WTC11 (cell line): ENCODE results near the gene TYW1B.
"Not testable (repeated sequence)": the region's sequence is repeated elsewhere in the genome, so short reads cannot be mapped to it uniquely, and the experiment has no call there.

ENCODE experiments used
- EMX1 ChIP-seq: fragments of 250-450 bp; sonication (Bioruptor Pico); IDR thresholded peaks from 2 replicates; pipeline ENCODE4 v1.8.0; 2021; ENCODE audit warnings: mild to moderate bottlenecking
- ETV6 ChIP-seq: sonication (generic); formaldehyde crosslinking; IDR thresholded peaks from 2 replicates; pipeline ENCODE4 v1.8.1; 2022; ENCODE audit warnings: mild to moderate bottlenecking, missing genetic modification reagents
- MXD4 ChIP-seq: fragments of 250-450 bp; sonication (Bioruptor Pico); IDR thresholded peaks from 2 replicates; pipeline ENCODE4 v1.8.0; 2021; ENCODE audit warnings: mild to moderate bottlenecking, moderate library complexity, borderline replicate concordance
- SP1 ChIP-seq: sonication (generic); formaldehyde crosslinking; conservative IDR thresholded peaks from 2 replicates; pipeline ENCODE4 v1.8.1; 2022; ENCODE audit warnings: missing genetic modification reagents
- TEAD4 ChIP-seq: sonication (generic); formaldehyde crosslinking; IDR thresholded peaks from 2 replicates; pipeline ENCODE4 v1.8.0; 2022; ENCODE audit warnings: mild to moderate bottlenecking, missing genetic modification reagents
- ZNF232 ChIP-seq: sonication (generic); formaldehyde crosslinking; IDR thresholded peaks from 2 replicates; pipeline ENCODE4 v1.8.0; 2022; ENCODE audit warnings: mild to moderate bottlenecking, missing genetic modification reagents
- ZNF281 ChIP-seq: sonication (generic); formaldehyde crosslinking; IDR thresholded peaks from 2 replicates; pipeline ENCODE4 v1.8.0; 2023; ENCODE audit warnings: mild to moderate bottlenecking, missing genetic modification reagents
- TF ChIP-seq, protein P1 (sequence below): fragments of 200-600 bp; IDR thresholded peaks from 2 replicates; pipeline ENCODE4 v1.8.0; 2022; ENCODE audit warnings: antibody characterized with exemption
- TF ChIP-seq, protein P2 (sequence below): sonication (generic); formaldehyde crosslinking; IDR thresholded peaks from 2 replicates; pipeline ENCODE4 v1.8.1; 2023; ENCODE audit warnings: mild to moderate bottlenecking, missing genetic modification reagents
- TF ChIP-seq, protein P3 (sequence below): fragments of 250-450 bp; sonication (Bioruptor Pico); IDR thresholded peaks from 2 replicates; pipeline ENCODE4 v2.1.2; 2022; ENCODE audit warnings: mild to moderate bottlenecking, moderate library complexity

GRCh38 chr7:72556733-72557132 lies 271.3 kb downstream of the TYW1B start:
- not testable (repeated sequence) for TF ChIP-seq EMX1 (CRISPR knock-in tag); SP1; ZNF281 (CRISPR knock-in tag); MXD4 (CRISPR knock-in tag); ETV6 (CRISPR knock-in tag); ZNF232 (CRISPR knock-in tag); TEAD4 (CRISPR knock-in tag)
- TF ChIP-seq, protein P1, sequence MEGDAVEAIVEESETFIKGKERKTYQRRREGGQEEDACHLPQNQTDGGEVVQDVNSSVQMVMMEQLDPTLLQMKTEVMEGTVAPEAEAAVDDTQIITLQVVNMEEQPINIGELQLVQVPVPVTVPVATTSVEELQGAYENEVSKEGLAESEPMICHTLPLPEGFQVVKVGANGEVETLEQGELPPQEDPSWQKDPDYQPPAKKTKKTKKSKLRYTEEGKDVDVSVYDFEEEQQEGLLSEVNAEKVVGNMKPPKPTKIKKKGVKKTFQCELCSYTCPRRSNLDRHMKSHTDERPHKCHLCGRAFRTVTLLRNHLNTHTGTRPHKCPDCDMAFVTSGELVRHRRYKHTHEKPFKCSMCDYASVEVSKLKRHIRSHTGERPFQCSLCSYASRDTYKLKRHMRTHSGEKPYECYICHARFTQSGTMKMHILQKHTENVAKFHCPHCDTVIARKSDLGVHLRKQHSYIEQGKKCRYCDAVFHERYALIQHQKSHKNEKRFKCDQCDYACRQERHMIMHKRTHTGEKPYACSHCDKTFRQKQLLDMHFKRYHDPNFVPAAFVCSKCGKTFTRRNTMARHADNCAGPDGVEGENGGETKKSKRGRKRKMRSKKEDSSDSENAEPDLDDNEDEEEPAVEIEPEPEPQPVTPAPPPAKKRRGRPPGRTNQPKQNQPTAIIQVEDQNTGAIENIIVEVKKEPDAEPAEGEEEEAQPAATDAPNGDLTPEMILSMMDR, result not testable (repeated sequence)
- TF ChIP-seq, protein P2, sequence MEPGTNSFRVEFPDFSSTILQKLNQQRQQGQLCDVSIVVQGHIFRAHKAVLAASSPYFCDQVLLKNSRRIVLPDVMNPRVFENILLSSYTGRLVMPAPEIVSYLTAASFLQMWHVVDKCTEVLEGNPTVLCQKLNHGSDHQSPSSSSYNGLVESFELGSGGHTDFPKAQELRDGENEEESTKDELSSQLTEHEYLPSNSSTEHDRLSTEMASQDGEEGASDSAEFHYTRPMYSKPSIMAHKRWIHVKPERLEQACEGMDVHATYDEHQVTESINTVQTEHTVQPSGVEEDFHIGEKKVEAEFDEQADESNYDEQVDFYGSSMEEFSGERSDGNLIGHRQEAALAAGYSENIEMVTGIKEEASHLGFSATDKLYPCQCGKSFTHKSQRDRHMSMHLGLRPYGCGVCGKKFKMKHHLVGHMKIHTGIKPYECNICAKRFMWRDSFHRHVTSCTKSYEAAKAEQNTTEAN (CRISPR knock-in tag), result not testable (repeated sequence)
- TF ChIP-seq, protein P3, sequence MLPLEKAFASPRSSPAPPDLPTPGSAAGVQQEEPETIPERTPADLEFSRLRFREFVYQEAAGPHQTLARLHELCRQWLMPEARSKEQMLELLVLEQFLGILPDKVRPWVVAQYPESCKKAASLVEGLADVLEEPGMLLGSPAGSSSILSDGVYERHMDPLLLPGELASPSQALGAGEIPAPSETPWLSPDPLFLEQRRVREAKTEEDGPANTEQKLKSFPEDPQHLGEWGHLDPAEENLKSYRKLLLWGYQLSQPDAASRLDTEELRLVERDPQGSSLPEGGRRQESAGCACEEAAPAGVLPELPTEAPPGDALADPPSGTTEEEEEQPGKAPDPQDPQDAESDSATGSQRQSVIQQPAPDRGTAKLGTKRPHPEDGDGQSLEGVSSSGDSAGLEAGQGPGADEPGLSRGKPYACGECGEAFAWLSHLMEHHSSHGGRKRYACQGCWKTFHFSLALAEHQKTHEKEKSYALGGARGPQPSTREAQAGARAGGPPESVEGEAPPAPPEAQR (CRISPR knock-in tag), result not testable (repeated sequence)
